ENCODE measurements around the gene PMPCA. TPM values are rescaled to one million over a fixed set of nuclear protein-coding genes. Genes with fewer than 3 reads are reported as not detected.
A peak's percentile ranks its signal among the peaks of the same experiment; 100 is the strongest.

Gene PMPCA
- total and polyA plus RNA-seq, 2 of the 13 experiments (the other 11 are each of a cell fraction or from before 2014, with no cell fraction given), result 70.2 to 88.4 TPM

GRCh38 chr9:136373300-136374182 is 36.9 kb upstream of the PMPCA start, which contains the start of gene CARD9 (continued):
- no peak for TF ChIP-seq ZC3H13 (CRISPR knock-in tag; IDR thresholded peaks at IDR 0.05)
- TF ChIP-seq MAF1 (CRISPR knock-in tag; IDR thresholded peaks at IDR 0.05; ENCODE audit: borderline replicate concordance), result peak; percentile 45; the same call in 1 of the 2 replicates
- no peak for TF ChIP-seq ZNF570 (CRISPR knock-in tag; IDR thresholded peaks at IDR 0.05; ENCODE audit: borderline replicate concordance)
- TF ChIP-seq MXD1 (CRISPR knock-in tag; IDR thresholded peaks at IDR 0.05), result peak; percentile 12; the same call in 1 of the 2 replicates
- TF ChIP-seq CERS6 (CRISPR knock-in tag; IDR thresholded peaks at IDR 0.05), result no peak
- no peak for TF ChIP-seq SIN3B (IDR thresholded peaks at IDR 0.05; ENCODE audit: low read length)
- no peak for TF ChIP-seq FOSL1 (CRISPR knock-in tag; IDR thresholded peaks at IDR 0.05; ENCODE audit: borderline replicate concordance)
- no peak for TF ChIP-seq YEATS2 (CRISPR knock-in tag; IDR thresholded peaks at IDR 0.05; ENCODE audit: borderline replicate concordance)
- TF ChIP-seq KDM5A (IDR thresholded peaks at IDR 0.05; ENCODE audit: borderline replicate concordance, low read length), result no peak
- no peak for TF ChIP-seq RAD21 (CRISPR knock-in tag; IDR thresholded peaks at IDR 0.05)
- peak; percentile 42 for TF ChIP-seq CTCF (CRISPR knock-in tag; IDR thresholded peaks at IDR 0.05)
- peak; percentile 27 for TF ChIP-seq YY1 (IDR thresholded peaks at IDR 0.05; ENCODE audit: insufficient read depth, insufficient replicate concordance, low read depth, low read length)
- TF ChIP-seq HNRNPL (IDR thresholded peaks at IDR 0.05; ENCODE audit: low read depth, low read length), result no peak
- TF ChIP-seq HOXA5 (CRISPR knock-in tag; IDR thresholded peaks at IDR 0.05), result peak; percentile 68; the same call in 1 of the 2 replicates
- TF ChIP-seq SETDB1 (CRISPR knock-in tag; IDR thresholded peaks at IDR 0.05; ENCODE audit: borderline replicate concordance), result no peak
- TF ChIP-seq ZNF720 (CRISPR knock-in tag; IDR thresholded peaks at IDR 0.05), result no peak
- peak; percentile 68 for TF ChIP-seq MYC (CRISPR knock-in tag; IDR thresholded peaks at IDR 0.05; ENCODE audit: borderline replicate concordance)
- TF ChIP-seq DNMT1 (CRISPR knock-in tag; IDR thresholded peaks at IDR 0.05), result no peak
- peak; percentile 83 for TF ChIP-seq POLR2G (IDR thresholded peaks at IDR 0.05; ENCODE audit: low read depth, low read length)
- TF ChIP-seq HCFC1 (IDR thresholded peaks at IDR 0.05; ENCODE audit: low read depth, low read length), result no peak
- no peak for TF ChIP-seq FOXJ3 (CRISPR knock-in tag; IDR thresholded peaks at IDR 0.05; ENCODE audit: borderline replicate concordance)
- TF ChIP-seq NR2F2 (IDR thresholded peaks at IDR 0.05; ENCODE audit: borderline replicate concordance, low read depth), result no peak
- no peak for TF ChIP-seq ZNF773 (CRISPR knock-in tag; IDR thresholded peaks at IDR 0.05; ENCODE audit: borderline replicate concordance)
- TF ChIP-seq ZNF660 (CRISPR knock-in tag; IDR thresholded peaks at IDR 0.05; ENCODE audit: borderline replicate concordance, low read depth), result no peak
- no peak for TF ChIP-seq ZNF382 (CRISPR knock-in tag; IDR thresholded peaks at IDR 0.05; ENCODE audit: borderline replicate concordance)
- TF ChIP-seq ZNF737 (CRISPR knock-in tag; IDR thresholded peaks at IDR 0.05; ENCODE audit: borderline replicate concordance), result no peak
- no peak for TF ChIP-seq ZNF549 (CRISPR knock-in tag; IDR thresholded peaks at IDR 0.05)
- TF ChIP-seq ZNF562 (CRISPR knock-in tag; IDR thresholded peaks at IDR 0.05; ENCODE audit: borderline replicate concordance), result no peak
- TF ChIP-seq FOXP1 (IDR thresholded peaks at IDR 0.05), result no peak
- no peak for TF ChIP-seq FOXP1 (CRISPR knock-in tag; IDR thresholded peaks at IDR 0.05)

All from HepG2 (cell line).